Activated naive CD8-positive, alpha-beta T cell treated with anti-CD3 and anti-CD28 coated beads, Interleukin-2, amount 50 U/mL, for 24 hours (primary cell): Measurements from ENCODE around the gene TDRKH.
"Not testable (repeated sequence)": the region's sequence is repeated elsewhere in the genome, so short reads cannot be mapped to it uniquely, and the experiment has no call there.

Experiments
- ATAC-seq: fragments of 150-1000 bp; cut with Tn5 transposase; one replicate; pipeline ENCODE4 v1.10.0; 2021
- DNase-seq: peaks from one replicate; pipeline ENCODE4 v3.0.0; 2021
- H3K27ac Mint-ChIP-seq: one replicate; pipeline ENCODE4 v1.8.0; 2021; ENCODE audit warnings: mild to moderate bottlenecking, mixed read lengths
- H3K27me3 Mint-ChIP-seq: one replicate; pipeline ENCODE4 v1.8.0; 2021; ENCODE audit warnings: mixed read lengths
- H3K36me3 Mint-ChIP-seq: one replicate; pipeline ENCODE4 v1.8.0; 2021; ENCODE audit warnings: low read depth, mixed read lengths
- H3K4me1 Mint-ChIP-seq: one replicate; pipeline ENCODE4 v1.8.0; 2021; ENCODE audit warnings: mixed read lengths
- H3K4me3 Mint-ChIP-seq: one replicate; pipeline ENCODE4 v1.8.0; 2021; ENCODE audit warnings: mild to moderate bottlenecking, moderate library complexity, mixed read lengths
- H3K9me3 Mint-ChIP-seq: one replicate; pipeline ENCODE4 v1.8.0; 2021; ENCODE audit warnings: mixed read lengths

Gene TDRKH

DNA sequence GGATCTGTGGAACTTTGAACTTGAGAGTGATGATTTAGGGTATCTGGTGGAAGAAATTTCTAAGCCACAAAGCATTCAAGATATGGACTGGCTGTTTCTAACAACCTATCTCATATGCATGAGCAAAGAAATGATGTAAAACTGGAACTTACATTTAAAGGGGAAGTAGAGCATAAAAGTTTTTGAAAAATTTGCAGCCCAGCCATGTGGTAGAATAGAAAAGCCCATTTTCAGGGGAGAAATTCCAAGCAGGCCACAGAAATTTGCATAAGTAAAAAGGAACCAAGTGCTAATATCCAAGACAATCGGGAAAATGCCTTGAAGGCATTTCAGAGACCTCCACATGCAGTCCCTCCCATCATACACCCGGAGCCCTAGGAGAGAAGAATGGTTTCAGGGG lies 53.3 kb downstream of the TDRKH start:
- Mint-ChIP-seq H3K27ac (no peak overlapping the region), H3K36me3 (peaks cover 4% of the 10 kb centered on the region), H3K4me3 (no peak overlapping the region), H3K4me1 (no peaks in the 10 kb centered on the region), H3K9me3 (peaks cover 11% of the 10 kb centered on the region), H3K27me3 (peaks cover 6% of the 10 kb centered on the region)
- ATAC-seq (no peak), DNase-seq (no peak)

DNA sequence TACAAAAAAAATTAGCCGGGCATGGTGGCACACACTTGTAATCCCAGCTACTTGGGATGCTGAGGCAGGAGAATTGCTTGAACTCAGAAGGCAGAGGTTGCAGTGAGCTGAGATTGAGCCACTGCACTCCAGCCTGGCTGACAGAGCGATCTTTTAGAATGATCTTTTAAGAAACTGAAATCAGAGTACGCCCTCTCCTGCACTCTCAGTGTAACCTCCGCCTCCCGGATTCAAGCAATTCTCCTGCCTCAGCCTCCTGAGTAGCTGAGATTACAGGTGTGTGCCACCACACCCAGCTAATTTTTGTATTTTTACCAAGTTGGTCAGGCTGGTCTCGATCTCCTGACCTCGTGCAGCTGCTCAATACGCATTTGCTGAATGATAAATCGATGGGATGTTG lies 56.3 kb downstream of the TDRKH start:
- H3K27me3 Mint-ChIP-seq, H3K36me3 Mint-ChIP-seq, H3K4me1 Mint-ChIP-seq, ATAC-seq, H3K27ac Mint-ChIP-seq, H3K4me3 Mint-ChIP-seq, DNase-seq: not testable (repeated sequence)
- peaks cover 11% of the 10 kb centered on the region for H3K9me3 Mint-ChIP-seq

DNA sequence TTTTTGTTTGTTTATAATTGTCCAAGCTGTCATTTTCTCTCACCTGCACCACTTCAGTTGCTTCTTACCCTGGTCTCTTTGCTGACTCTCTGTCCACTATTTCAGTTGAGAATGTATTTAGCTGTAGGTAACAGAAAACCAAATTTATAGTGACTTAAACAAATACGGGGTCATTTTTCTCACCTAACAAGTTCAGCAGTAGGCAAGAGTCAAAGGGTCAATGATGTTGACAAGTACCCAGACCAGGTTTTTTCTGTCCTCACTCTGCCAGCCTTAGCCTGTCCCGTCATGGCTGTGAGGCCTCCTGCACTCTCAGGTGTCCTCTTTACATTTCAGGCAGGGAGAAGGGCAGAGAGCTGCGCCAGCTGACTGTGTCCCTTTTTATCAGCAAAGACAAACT lies 57.2 kb downstream of the TDRKH start:
- Mint-ChIP-seq H3K36me3 (peaks cover 2% of the 10 kb centered on the region), H3K4me1 (no peaks in the 10 kb centered on the region), H3K4me3 (no peak overlapping the region), H3K9me3 (peaks cover 9% of the 10 kb centered on the region), H3K27me3 (peaks cover 15% of the 10 kb centered on the region), H3K27ac (no peak overlapping the region)
- no peak for ATAC-seq
- no peak for DNase-seq

DNA sequence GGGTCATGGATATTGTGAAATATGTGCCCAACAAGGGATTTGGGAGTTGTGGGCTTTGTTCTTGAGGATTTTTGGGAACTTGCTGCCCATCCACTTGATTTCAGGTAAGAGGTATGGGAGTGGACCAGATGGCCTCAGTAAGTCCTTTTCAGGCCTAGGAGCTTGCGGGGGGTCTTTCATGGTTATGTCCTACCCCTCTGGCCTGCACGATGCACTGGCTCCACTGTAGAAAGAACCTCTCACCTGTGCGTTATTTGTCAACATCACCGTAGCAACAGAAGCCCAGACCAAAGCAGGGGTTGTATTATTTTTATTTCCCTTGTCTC lies 60.4 kb downstream of the TDRKH start:
- no peaks in the 10 kb centered on the region for H3K9me3 Mint-ChIP-seq

DNA sequence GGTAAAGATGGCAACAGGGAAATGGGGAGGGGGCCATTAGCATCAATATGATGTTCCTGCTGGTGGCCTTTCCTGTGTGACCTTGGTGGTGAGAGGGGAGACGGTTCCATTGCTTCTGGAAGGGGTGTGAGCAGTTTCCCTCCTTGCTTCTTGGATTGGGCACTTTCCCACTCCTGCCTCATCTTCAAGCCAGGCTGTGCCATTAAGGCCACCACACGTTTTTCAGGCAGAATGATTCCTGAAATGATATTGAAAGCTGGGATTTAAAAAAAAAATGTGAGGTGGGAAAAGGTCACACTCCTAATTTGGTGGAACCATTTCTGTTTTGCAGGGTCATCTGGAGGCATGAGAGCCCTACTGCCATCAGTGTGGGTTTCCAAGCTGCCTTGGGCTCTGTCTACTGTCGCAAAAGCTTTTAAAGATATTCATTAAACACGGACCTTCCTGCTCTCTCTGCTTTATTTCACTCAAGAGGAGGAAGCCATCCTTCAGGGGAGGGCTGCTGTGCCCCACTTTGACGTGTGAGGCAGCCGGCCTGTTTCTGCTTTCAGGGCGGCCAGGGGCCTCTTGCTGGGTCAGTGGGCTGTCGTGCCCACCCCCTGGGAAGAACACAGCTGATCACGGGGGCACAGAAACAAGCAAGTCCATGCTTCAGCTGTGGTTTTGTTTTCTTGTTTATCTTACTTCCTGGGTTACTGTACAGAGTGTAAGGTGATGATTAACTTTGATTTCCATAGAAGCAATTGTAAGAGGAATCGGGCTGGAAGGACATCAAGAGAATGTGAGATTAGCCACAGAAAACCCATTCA lies 60.9 kb downstream of the TDRKH start:
- no peak overlapping the region for H3K4me3 Mint-ChIP-seq
- no peaks in the 10 kb centered on the region for H3K36me3 Mint-ChIP-seq
- H3K27ac Mint-ChIP-seq, result no peak overlapping the region
- ATAC-seq, result no peak
- no peak for DNase-seq
- no peaks in the 10 kb centered on the region for H3K9me3 Mint-ChIP-seq
- no peaks in the 10 kb centered on the region for H3K4me1 Mint-ChIP-seq
- peaks cover 36% of the 10 kb centered on the region for H3K27me3 Mint-ChIP-seq

More for the DNA sequence above, 60.4 kb downstream of the TDRKH start:
- peaks cover 34% of the 10 kb centered on the region for H3K27me3 Mint-ChIP-seq
- H3K36me3 Mint-ChIP-seq, result no peaks in the 10 kb centered on the region
- no peak overlapping the region for H3K4me3 Mint-ChIP-seq
- H3K27ac Mint-ChIP-seq, result no peak overlapping the region
- no peak for DNase-seq
- no peaks in the 10 kb centered on the region for H3K4me1 Mint-ChIP-seq
- no peak for ATAC-seq

DNA sequence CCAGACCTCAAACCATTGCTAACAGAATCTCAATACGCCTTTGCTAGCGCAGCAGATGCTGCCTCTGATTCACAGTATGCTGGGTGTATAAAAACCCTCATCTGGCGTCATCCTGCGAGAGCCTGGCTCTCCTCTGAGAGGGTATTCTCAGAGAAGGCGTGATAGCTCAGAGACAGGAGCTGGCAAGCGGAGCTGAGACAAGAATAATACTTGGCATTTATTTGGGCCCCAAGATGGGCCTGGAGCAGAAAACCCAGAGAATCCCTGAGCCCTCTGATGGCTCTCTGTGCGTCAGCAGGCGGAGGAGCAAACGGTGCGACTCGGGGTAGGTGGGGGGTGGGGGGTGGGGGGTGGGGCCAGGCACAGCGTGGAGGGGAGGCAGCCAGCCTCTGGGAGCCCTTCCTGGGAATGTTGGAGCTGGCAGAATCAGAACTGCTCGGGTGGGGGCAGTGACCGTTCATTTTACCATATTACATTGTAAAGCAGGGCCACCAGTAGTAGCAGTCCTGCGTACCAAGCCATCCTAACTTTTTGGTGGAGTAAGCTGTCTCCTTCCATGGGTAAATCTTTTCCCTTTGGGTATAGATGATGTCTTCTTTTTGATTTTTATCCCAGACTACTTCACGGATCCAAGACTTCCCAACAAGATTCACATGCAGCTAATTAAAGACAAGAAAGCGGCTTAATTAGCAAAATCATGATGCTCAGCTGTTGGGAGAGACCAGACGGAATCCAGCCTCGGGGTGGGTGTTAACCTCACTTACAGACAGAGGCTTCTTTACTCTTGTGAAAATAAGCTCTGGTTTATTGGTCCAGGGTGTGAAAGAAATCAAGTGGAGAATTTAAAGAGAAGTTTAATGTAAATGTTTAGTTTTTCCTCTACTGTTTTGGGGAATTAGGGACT lies 61.9 kb downstream of the TDRKH start:
- DNase-seq (no peak), ATAC-seq (no peak)
- Mint-ChIP-seq H3K36me3 (no peaks in the 10 kb centered on the region), H3K4me3 (no peak overlapping the region), H3K27ac (no peak overlapping the region), H3K4me1 (no peaks in the 10 kb centered on the region), H3K27me3 (peaks cover 44% of the 10 kb centered on the region), H3K9me3 (no peaks in the 10 kb centered on the region)

DNA sequence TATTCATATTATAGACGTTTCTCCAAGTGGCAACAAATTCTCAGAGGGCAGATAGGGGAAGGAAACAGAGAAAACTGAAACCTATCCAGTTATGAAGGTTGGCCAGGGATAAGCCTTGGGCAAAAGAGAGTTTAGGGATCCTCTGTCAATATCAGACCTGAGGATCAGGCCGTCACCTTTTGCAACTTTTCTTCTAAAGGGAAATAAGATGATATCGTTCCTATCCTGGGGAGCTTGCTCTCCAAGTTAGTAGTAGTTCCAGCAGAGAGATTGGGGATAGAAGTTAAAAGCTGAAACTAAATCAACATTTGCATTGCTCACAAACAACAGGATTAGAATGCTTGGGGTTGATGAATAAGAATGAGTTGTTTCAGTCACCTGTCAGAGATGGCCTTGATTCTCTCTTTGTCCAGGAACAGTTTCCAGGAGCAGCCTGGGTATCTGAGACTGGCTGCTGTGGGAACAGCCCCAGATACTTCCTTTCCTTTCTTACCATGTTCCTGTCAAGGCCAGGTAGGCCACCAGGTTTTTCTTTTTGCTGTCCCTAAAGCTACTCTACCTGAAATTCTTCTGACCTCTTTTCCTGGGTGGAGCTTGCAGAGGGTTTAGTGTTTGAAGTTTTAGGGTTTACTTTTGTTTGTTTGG lies 66.5 kb downstream of the TDRKH start:
- Mint-ChIP-seq H3K4me3 (no peak overlapping the region), H3K27me3 (peaks cover 62% of the 10 kb centered on the region), H3K9me3 (no peaks in the 10 kb centered on the region), H3K4me1 (peaks cover 18% of the 10 kb centered on the region), H3K27ac (no peak overlapping the region), H3K36me3 (no peaks in the 10 kb centered on the region)
- DNase-seq (no peak), ATAC-seq (no peak)
